GM15510 (cell line): Measurements from ENCODE around the gene GCSAM.

ENCODE experiments used
- POLR2A ChIP-seq: IDR thresholded peaks from 3 replicates; pipeline ENCODE4 v1.6.1; 2011; ENCODE audit warnings: borderline replicate concordance; ENCODE audit not compliant: insufficient read length; ENCODE audit errors: extremely low read depth

Gene GCSAM

DNA sequence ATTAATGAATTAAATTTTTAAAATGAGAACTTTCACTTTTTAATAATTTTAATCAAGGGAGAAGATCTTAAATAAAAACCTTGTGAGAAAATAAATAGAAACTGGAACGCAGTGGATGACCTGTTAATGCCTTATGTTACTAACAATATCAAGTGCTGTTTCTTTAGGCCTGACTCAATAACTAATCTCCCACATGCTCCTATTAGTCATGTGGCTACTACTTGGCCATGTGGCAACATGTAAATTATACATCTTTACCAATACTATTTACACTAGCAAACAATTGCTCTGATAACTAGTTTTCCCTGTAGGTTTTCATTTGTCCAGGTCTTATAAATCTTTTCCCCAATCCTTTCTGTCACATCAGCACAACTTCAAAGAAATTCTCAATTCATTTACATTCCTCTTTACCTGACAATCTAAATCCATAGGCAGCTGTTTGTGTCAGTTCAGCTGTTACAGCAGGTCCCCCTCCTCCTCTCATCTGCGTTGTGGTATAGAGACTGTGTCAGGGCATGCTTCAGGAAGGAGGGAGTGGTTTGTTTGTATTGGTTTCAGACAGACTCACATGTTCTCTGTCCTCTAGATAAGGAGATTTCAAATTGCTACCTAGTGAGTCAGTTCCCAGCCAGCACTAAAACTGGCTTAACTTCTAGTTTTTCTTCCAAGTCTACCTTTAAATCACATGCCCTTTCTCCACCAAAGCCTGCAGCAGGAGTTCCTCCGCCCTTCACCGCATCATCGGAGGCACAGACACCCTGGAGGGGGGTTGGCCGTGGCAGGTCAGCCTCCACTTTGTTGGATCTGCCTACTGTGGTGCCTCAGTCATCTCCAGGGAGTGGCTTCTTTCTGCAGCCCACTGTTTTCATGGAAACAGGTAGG is 58.2 kb downstream of the GCSAM start:
- TF ChIP-seq POLR2A: no peak

GRCh38 chr3:112074006-112074405 is 59.0 kb downstream of the GCSAM start:
- no peak for TF ChIP-seq POLR2A
